HUES48 (cell line): ENCODE data around the gene CERS1.

ENCODE experiments used
- H3K27ac ChIP-seq: one replicate; pipeline ENCODE4 v1.7.0; 2013; ENCODE audit warnings: low read depth, low read length, inconsistent platforms
- H3K27me3 ChIP-seq: 2 replicates; pipeline ENCODE4 v1.6.1; 2013; ENCODE audit warnings: mild to moderate bottlenecking, low read length; ENCODE audit not compliant: control insufficient read depth, insufficient read depth
- H3K36me3 ChIP-seq: 2 replicates; pipeline ENCODE4 v1.6.1; 2013; ENCODE audit warnings: low read length; ENCODE audit not compliant: control insufficient read depth, insufficient read depth
- H3K4me1 ChIP-seq: 2 replicates; pipeline ENCODE4 v1.6.1; 2013; ENCODE audit warnings: mild to moderate bottlenecking, low read length; ENCODE audit not compliant: control insufficient read depth, insufficient read depth
- H3K4me3 ChIP-seq: 2 replicates; pipeline ENCODE4 v1.5.1; 2013; ENCODE audit warnings: mild to moderate bottlenecking, low read depth, low read length
- H3K9ac ChIP-seq: 2 replicates; pipeline ENCODE4 v1.6.1; 2013; ENCODE audit warnings: mild to moderate bottlenecking, low read depth, low read length, moderate library complexity
- H3K9me3 ChIP-seq: 2 replicates; pipeline ENCODE4 v1.6.1; 2013; ENCODE audit warnings: low read length; ENCODE audit not compliant: control insufficient read depth, insufficient read depth

CERS1 gene

GRCh38 chr19:18859676-18860301, 36.2 kb downstream of the CERS1 start:
- Histone ChIP-seq H3K27ac (no peak overlapping the region), H3K9ac (no peak overlapping the region), H3K27me3 (no peaks in the 10 kb centered on the region), H3K4me1 (no peaks in the 10 kb centered on the region), H3K9me3 (no peaks in the 10 kb centered on the region), H3K4me3 (no peak overlapping the region), H3K36me3 (peaks cover 100% of the 10 kb centered on the region)

- H3K4me3 ChIP-seq, result no peak overlapping the region
- H3K36me3 ChIP-seq, result peaks cover 100% of the 10 kb centered on the region
- H3K9me3 ChIP-seq, result no peaks in the 10 kb centered on the region
- no peaks in the 10 kb centered on the region for H3K27me3 ChIP-seq
- no peak overlapping the region for H3K9ac ChIP-seq
- no peaks in the 10 kb centered on the region for H3K4me1 ChIP-seq
- H3K27ac ChIP-seq, result no peak overlapping the region
Measured at GRCh38 chr19:18858906-18859646, 36.9 kb downstream of the CERS1 start.

- Histone ChIP-seq H3K27ac (no peak overlapping the region), H3K36me3 (peaks cover 98% of the 10 kb centered on the region), H3K4me1 (no peaks in the 10 kb centered on the region), H3K9me3 (no peaks in the 10 kb centered on the region), H3K27me3 (no peaks in the 10 kb centered on the region), H3K4me3 (no peak overlapping the region), H3K9ac (no peak overlapping the region)
Measured at GRCh38 chr19:18857223-18857622, 38.7 kb downstream of the CERS1 start.

GRCh38 chr19:18856385-18857126, 39.4 kb downstream of the CERS1 start:
- H3K9ac ChIP-seq, result no peak overlapping the region
- H3K27ac ChIP-seq, result no peak overlapping the region
- no peaks in the 10 kb centered on the region for H3K4me1 ChIP-seq
- no peak overlapping the region for H3K4me3 ChIP-seq
- H3K27me3 ChIP-seq, result no peaks in the 10 kb centered on the region
- no peaks in the 10 kb centered on the region for H3K9me3 ChIP-seq
- H3K36me3 ChIP-seq, result peaks cover 98% of the 10 kb centered on the region

- no peaks in the 10 kb centered on the region for H3K9me3 ChIP-seq
- H3K9ac ChIP-seq, result no peak overlapping the region
- H3K4me1 ChIP-seq, result no peaks in the 10 kb centered on the region
- H3K27me3 ChIP-seq, result no peaks in the 10 kb centered on the region
- peaks cover 98% of the 10 kb centered on the region for H3K36me3 ChIP-seq
- H3K27ac ChIP-seq, result no peak overlapping the region
- no peak overlapping the region for H3K4me3 ChIP-seq
Measured at GRCh38 chr19:18855647-18856384, 40.1 kb downstream of the CERS1 start.

- Histone ChIP-seq H3K4me1 (no peaks in the 10 kb centered on the region), H3K9ac (no peak overlapping the region), H3K36me3 (peaks cover 98% of the 10 kb centered on the region), H3K27me3 (no peaks in the 10 kb centered on the region), H3K9me3 (no peaks in the 10 kb centered on the region), H3K27ac (no peak overlapping the region), H3K4me3 (no peak overlapping the region)
Measured at GRCh38 chr19:18854982-18855381, 41.0 kb downstream of the CERS1 start.

DNA sequence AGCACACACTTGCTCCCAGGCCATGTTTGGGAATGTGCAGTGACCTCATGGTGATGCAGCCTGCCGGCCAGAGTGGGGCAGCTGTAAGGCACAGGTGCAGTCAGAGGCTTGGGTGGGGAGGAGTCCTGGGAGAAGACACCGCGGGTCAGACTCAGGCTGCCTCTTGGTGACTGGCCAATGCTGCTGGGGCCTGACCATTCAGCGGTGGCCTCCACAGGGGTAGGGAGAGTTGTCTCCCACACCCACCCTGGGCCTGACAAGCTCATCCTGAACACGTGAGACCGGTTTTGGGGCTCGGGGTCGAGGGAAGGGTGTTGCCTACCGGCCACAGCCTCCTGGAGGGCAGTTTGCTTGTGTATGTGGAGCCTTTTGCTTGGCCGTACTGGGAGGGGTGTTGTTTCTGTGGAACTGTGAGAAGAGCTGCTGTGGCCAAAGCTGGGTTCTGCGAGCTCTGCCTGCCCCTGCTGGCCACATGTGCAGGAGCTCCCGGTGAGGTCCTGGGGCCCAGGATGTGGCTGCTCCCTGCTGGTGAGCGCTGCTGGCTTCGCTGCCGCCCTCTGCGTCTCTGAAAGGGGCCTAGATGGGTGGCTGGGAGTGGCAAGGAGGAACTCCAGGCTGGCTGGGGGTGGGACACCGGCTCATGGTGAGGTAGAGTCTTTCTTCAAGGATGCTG, 42.1 kb downstream of the CERS1 start:
- Histone ChIP-seq H3K36me3 (peaks cover 98% of the 10 kb centered on the region), H3K27me3 (no peaks in the 10 kb centered on the region), H3K27ac (no peak overlapping the region), H3K9me3 (no peaks in the 10 kb centered on the region), H3K4me3 (no peak overlapping the region), H3K4me1 (no peaks in the 10 kb centered on the region), H3K9ac (no peak overlapping the region)

DNA sequence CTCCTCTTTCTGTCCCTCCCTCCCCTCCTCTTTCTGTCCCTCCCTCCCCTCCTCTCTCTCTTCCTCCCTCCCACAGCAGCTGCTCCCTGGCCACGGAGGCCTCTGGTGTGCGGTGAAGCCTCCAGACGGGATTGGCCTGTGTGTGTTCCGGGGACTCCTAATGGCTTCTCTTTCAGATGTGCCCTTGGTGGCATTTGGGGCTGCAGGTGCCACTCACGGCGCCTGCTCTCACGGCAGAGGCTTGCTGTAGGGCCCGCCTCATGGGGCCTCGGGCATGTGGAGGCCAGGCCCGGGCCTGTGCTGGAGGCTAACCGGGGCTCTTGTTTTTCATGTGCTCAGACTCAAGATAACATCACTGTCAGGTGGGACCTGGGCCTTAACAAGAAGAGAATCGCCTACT, 43.3 kb downstream of the CERS1 start:
- Histone ChIP-seq H3K36me3 (peaks cover 98% of the 10 kb centered on the region), H3K9me3 (no peaks in the 10 kb centered on the region), H3K27me3 (no peaks in the 10 kb centered on the region), H3K27ac (no peak overlapping the region), H3K4me3 (no peak overlapping the region), H3K4me1 (no peaks in the 10 kb centered on the region), H3K9ac (no peak overlapping the region)

DNA sequence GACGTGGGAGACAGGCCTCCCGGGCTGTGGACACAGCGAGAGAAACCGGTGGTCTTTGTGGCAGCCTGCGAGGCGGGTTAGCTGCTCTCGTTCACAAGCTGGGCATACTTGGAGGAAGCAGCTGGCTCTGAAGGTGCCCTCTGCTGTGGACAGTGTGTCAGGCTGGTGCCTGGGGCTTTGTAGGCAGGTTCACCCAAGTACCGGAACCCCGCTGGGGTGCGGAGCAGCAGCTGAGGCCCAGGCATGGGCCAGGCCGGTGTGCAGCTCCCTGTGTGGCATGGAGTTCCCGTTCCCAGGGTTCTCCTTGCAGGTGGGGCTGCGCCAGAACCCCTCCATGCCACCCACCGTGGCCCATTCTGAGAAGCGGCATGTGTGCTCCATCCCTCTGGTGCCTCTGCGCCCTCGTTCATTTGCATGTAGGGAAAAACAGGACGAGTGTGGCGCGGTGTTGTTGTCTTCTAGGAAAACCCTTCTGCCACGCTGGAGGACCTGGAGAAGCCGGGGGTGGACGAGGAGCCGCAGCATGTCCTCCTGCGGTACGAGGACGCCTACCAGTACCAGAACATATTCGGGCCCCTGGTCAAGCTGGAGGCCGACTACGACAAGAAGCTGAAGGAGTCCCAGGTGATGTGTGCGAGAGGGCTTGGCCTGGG, 44.2 kb downstream of the CERS1 start:
- no peaks in the 10 kb centered on the region for H3K4me1 ChIP-seq
- no peaks in the 10 kb centered on the region for H3K9me3 ChIP-seq
- H3K4me3 ChIP-seq, result no peak overlapping the region
- H3K27me3 ChIP-seq, result no peaks in the 10 kb centered on the region
- H3K36me3 ChIP-seq, result peaks cover 91% of the 10 kb centered on the region
- H3K27ac ChIP-seq, result no peak overlapping the region
- H3K9ac ChIP-seq, result no peak overlapping the region
